HG03571 (cell line): ENCODE measurements around the gene TBC1D5.
"Not testable (repeated sequence)": the region's sequence is repeated elsewhere in the genome, so short reads cannot be mapped to it uniquely, and the experiment has no call there.

Experiments
- ATAC-seq: cut with Tn5 transposase; IDR thresholded peaks from one replicate; pipeline ENCODE4 v1.9.1; 2021; ENCODE audit not compliant: unreplicated experiment

Gene TBC1D5

DNA sequence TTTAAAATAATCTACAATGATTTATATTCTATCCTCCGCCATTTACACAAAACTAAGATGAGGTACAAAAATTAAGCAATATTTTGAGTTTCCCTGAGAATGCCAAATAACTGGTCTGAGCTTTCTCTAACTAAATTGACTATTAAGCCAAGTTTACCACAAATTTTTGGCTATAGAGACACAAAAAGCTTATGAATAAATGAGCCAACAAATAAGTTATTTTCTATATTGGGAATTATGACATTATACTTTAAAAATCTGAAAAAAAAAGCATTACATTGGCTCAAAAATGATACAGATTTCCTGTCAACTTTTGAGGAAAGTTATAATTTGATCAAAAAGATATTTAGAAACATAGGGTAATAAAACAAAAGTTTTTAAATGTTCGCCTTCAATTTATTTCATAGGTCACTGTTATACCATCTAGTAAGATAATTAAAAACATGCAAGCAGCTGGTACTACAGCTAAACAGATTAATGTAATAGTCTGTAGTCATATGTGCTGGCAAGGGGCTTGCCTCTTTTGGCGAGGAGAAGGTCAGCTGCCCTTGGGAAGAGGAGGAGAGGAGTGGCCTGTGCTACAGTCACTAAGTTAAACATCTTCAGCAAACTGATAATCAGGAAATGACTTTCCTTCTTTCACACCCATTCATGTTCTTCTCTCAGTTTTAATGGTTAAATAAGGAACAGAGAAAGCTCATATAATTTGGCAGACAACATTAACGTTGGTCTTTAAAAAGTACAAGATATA lies 318.5 kb downstream of the TBC1D5 start:
- ATAC-seq: no peak

GRCh38 chr3:17422636-17423035 lies 319.8 kb downstream of the TBC1D5 start:
- no peak for ATAC-seq

GRCh38 chr3:17420668-17421067 lies 321.8 kb downstream of the TBC1D5 start:
- no peak for ATAC-seq

DNA sequence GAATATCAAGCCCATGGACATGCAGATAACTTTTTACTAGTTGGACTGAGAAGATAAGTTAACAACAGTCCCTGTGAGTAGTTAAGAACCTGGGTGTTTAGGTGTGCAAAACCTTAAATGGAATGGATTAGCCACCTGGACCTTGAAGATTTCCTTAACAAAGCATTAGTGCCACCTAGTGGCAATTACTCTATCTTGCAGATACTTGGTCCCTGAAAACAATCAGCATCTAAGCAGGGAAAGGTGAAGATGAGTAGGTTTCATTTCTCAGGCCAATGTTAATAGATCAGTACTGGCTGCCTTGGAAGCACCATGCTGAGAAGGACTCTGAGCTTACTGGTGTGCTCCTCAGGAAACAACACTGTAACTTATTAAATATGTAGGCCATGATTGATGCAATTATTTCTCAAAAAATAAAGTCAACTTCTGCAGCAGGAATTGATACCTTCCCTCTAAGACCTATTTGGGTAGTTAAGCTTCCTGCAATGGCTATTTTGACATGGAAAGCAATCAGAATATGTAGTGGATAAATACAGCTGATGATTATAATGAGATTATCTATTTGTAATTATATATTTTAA lies 329.4 kb downstream of the TBC1D5 start:
- ATAC-seq: peak; percentile 76

- ATAC-seq: no peak
Measured at GRCh38 chr3:17411157-17411877, 331.1 kb downstream of the TBC1D5 start.

DNA sequence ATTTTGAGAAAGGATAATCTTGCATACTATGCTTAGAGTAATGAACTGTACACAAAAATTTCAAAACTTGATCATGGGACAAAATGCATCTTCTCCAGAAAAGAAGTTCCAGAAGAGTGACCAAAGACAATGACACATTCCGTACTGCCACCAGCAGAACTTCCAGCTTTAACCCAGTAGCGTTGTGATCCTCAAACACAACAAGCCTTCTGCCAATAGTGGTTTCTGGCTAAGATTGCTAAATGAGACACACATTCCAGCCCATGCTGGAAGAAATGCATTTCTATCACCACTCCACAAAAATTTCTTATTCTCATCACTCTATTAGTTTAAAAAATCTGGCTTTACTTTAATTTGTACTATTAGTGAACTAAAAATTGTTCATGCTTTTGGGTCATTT lies 334.9 kb downstream of the TBC1D5 start:
- no peak for ATAC-seq

DNA sequence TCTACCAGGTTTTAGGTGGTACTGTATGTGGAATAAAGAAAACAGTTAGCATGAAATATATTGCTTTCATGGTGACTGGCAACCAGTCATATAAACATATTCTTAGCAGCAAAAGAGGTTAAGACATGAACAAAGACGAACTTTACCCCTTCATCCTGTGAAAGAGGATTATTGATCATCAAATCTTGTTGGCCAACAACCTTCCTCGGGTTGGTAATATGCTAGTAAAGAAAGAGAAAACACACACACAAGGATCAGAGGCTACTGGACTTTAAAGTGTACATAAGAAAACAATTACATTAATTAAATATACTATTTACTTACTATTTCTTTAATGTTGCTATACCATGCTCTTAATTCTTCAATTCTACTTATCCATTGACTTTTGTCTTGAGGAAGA lies 337.9 kb downstream of the TBC1D5 start:
- no peak for ATAC-seq

DNA sequence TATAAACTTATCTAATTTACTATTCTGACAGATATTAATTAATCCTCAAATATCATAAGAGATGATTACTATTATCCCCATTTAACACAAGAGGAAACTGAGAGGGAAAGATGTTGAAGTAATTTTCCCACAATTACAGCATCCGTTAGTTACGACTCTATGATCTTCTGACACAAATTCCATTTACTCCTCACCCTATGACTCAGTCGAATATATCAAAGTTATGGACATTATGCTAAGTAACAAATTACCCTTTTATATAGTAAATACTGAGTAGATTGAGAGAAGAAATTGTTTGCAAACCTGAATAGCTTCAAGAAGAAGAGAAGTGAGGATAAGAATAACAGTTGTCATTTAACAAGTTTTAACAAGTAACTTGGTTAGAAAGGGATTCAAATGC lies 340.0 kb downstream of the TBC1D5 start:
- no peak for ATAC-seq

- ATAC-seq: no peak
Measured at GRCh38 chr3:17401912-17402311, 340.5 kb downstream of the TBC1D5 start.

DNA sequence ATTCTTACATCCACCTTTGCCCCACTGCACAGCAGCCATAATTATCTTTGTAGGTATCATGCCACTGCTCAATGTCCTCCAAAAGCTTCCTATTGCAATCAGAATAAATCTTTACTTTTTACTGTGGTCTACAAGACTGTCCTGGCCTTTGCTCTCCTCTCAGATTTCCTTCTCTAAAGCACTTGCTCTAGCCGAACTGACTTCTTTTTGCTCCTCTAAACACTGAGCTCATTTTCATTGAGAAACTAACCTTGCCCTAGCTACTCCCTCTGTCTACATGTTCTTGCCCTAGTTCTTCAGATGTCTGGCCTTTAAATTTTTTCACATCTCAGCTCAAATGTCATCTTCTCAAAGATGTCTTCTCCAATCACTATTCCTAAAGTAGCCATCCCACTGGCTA lies 342.8 kb downstream of the TBC1D5 start:
- peak; percentile 37 for ATAC-seq

DNA sequence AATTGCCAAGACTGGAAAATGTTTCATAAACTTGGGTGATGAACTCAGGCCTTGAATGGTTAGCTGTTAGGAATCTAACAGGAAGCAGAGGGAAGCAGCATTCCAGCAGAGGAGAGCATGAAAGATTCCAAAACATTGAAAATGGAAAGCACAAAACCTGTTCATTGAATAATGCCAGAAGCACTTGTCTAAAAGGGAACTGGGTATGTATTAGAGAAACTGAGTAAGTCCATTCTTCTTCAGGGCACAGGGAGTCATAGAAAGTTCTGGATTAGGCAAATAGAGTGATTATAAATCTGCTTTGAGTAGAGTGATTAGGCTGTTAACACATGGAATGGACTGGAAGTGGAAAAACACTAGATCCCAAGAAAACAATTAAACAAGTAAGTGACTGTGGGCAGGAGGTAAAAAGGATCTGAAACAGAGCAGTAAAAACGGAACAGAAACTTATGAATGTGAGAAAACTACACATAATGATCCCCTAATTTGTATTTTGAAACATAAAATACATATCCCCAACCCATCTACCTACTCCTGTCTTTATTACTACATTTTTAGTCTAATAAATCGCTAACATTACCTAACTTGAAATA lies 343.4 kb downstream of the TBC1D5 start:
- ATAC-seq: peak; percentile 96

GRCh38 chr3:17396036-17396435 lies 346.4 kb downstream of the TBC1D5 start:
- no peak for ATAC-seq

- no peak for ATAC-seq
Measured at GRCh38 chr3:17394541-17395155, 347.8 kb downstream of the TBC1D5 start.

- ATAC-seq: not testable (repeated sequence)
Measured at GRCh38 chr3:17392516-17392915, 349.9 kb downstream of the TBC1D5 start.

DNA sequence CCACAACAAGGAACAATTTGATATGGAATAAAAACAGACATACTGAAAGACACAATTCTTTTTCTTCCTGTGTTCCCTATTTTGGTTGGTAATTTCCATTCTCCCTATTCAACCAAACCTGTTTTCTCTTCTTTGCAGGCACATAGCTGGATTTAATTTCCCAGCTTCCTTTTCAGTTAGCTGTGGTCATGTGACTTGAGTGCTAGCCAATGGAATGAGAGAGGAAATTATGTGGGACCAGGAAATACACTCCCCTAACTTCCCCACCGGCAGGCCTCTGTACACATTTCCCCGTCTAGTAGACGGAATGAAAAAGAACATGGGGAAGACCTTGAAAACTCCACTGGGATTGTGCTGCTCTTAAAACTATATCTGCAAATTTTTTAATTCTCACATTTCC lies 351.6 kb downstream of the TBC1D5 start:
- no peak for ATAC-seq

- no peak for ATAC-seq
Measured at GRCh38 chr3:17387108-17387507, 355.3 kb downstream of the TBC1D5 start.

GRCh38 chr3:17386432-17386831 lies 356.0 kb downstream of the TBC1D5 start:
- no peak for ATAC-seq

- ATAC-seq: no peak
Measured at GRCh38 chr3:17384567-17385296, 357.7 kb downstream of the TBC1D5 start.

GRCh38 chr3:17373304-17373703 lies 369.1 kb downstream of the TBC1D5 start:
- no peak for ATAC-seq

DNA sequence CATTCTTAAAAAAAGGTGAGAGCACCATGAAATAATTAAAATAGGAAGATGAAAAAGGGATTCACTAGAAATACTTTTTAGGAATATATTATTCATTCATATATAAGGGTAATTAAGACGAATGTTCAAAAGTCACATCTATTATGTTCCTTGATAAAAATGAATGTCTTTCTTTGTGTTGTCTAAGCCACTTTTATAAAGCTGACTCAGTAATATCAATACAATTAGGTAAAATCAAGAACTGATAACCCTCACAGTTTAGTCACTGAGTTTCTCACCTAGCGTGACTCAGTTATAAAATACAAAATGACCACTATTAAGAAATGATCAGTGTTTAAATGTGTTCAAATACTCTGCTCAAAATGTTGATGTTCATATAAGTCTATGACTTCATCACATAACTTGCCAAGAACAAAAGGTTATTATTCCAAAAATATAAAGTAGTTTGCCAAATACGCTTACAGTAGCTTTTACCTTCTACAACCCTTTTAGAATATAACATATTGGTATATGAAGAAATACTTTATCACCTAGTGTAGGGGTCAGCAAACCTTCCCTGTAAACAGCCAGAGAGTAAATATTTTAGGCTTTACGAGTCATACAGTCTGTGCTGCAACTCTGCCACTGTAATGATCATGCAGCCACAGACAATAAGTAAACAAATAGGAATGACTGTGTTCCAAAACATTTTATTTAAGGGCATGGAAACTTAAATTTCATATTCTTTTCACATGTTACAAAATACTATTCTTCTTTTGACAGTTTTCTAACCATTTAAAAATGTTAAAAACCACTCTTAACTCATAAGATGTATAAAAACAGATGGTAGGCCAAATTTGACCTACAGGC lies 369.8 kb downstream of the TBC1D5 start:
- no peak for ATAC-seq
